CD4-positive, alpha-beta T cell treated with Interleukin-4 for 1 hour (primary cell): Measurements from ENCODE around the gene N4BP2L2.

Experiments
- DNase-seq, 2 donors: peaks; one replicate each; pipeline ENCODE4 v3.0.0-alpha.2; 2020 to 2022

The N4BP2L2 gene

DNA sequence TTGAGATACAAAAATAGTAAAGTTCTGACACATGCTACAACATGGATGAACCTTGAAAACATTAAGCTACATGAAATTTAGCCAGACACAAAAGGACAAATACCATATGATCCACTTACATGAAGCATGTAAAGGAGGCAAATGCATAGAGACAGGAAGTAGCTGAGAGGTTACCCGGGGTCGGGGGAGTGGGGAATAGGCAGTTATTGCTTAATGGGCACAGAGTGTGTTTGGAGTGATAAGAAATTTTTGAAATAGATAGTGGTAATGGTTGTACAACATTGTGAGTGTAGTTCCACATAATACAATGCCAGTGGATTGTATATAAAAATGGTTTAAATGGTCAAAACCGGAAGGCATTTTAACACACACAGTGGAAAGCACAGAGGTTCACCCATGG, 115.0 kb downstream of the N4BP2L2 start:
- no peak for DNase-seq

DNA sequence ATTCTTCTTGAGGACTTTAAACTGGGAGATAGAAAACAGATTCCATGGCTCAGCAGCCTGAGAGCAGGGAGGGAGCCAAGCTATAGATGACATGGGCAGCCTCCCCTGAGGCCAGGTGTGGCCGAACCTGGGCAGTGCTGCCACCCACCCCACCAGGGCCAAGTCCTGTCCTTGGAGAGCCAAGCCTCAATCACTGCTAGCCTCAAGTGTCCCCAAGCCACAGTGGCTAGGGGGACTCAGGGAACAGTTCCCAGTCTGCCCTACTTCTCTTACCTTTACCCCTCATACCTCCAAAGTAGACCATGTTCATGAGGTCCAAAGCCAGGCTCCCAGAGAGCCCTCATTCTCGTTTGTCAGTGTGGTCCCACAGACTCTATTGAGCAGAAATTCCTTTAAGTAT, 118.7 kb downstream of the N4BP2L2 start:
- no peak for DNase-seq

DNA sequence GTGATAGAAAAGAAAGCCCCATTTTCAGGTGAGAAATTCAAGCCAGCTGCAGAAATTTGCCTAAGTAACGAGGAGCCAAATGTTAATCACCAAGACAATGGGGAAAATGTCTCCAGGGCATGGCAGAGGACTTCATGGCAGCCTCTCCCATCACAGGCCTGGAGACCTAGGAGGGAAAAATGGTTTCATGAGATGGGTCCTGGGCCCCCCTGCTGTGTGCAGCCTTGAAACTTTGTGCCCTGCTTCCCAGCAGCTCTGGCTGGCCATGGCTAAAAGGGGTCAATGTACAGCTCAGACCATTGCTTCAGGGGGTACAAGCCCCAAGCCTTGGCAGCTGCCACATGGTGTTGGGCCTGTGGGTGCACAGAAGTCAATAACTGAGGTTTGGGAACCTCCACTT, 120.6 kb downstream of the N4BP2L2 start:
- DNase-seq = no peak

DNA sequence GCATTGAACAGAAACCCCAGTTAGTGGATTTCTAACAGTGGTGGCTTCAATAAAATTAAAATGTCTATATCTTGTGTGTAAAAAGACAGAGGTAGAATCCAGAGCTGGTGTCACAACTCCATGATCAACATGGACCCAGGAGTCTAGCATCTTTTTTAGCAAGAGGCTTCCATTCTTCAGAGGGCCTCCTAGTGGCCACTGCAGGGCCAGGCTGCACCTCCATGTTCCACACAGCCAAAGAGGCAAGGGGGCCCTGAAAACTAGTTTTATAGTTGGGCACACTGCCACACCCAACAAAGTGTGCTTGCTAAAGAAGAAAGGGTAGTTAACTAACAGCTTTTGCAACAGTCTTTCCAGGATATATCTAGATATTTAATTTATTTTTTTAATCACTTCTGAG, 123.6 kb downstream of the N4BP2L2 start:
- DNase-seq = peak; percentile 27 to 38

DNA sequence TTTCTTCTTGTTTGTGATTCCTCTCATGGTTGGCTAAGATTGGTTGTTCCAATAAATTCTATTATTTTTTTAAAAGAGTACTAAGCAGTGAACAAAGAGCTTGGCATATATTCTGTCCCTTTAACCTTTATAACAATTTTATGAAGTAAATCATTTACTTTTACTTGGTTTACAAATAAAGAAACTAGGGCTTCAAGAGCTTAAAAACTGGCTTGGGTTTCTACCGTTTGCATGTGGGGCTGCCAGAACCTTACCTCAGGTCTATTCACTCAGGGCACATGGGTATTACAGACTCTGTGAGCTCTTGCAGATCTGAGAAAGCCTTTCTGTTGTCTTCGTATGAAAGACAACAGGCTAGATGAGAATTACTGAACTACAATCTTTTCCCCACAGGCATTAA, 124.0 kb downstream of the N4BP2L2 start:
- no peak for DNase-seq

DNA sequence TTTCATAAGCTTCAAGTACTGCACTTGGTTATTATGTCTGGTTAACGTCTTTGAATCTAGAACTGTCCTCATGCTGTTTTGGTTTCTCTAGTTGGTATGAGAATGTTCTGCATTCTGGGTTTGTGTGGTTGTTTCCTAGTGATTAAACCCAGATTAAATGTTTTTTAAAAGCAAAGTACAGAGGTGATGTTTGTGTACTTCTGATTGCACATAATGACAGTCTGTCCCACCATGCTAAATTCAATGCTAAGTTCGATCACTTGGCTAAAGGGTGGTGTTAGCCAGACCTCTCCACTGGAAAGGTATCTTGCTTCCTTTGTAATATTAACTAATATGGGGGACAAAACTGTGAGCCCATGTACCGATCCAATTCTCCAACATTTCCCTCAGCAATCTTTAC, 125.3 kb downstream of the N4BP2L2 start:
- DNase-seq = no peak

DNA sequence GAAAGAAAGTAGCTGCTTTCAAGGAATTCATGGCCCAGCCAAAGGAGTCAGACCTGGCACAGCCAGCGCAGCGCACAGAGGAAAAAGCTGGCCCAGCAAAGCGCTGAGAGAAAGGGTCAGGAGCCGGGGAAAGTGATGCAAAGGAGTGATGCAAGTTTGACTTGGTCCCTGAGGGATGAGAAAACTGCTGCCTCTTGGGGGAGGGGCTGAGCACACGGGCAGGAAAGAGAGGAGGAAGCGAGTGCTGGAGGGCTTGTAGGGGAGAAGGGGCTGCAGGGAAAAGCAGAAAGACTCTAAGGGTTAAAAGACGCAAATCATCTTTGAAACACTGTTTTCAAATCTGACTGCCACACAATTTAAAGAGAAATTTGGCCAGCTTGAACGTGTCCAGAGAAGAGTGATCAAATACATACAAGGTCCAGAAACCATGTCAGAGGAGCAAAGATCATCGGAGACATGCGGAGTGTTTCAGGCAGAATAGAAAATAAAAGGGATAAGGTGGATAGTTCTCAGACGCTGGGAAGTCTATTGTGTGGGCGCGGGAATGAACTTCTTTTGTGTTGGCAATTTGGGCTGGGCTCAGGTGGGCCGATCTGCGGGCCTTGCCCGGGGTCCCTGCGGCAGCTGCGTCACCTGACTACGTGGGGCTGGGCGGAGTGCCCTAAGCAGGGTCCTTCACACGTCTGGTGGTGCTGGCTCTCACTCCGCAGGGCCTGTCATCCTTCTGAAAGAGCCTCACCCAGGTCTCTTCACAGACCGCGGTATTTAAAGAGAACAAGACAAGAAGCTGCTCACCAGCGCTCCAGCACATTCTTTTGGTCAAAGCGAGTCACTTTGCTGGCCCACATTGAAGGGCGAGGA, 128.8 kb downstream of the N4BP2L2 start:
- no peak for DNase-seq

DNA sequence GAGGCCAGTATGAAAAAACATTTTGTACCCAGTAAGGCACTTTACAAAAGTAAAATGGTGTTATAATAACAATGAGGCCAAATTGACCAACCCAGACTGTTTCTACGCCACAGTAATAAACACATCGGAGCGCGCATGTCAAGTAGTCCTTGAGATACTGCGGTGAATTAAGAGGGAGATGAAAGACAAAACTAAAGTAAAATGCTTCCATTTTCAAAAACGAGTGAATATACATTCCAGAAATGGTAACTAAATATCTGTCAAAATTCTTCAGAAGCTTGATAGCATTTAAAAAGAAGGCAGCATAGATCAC, 129.6 kb downstream of the N4BP2L2 start:
- no peak for DNase-seq

DNA sequence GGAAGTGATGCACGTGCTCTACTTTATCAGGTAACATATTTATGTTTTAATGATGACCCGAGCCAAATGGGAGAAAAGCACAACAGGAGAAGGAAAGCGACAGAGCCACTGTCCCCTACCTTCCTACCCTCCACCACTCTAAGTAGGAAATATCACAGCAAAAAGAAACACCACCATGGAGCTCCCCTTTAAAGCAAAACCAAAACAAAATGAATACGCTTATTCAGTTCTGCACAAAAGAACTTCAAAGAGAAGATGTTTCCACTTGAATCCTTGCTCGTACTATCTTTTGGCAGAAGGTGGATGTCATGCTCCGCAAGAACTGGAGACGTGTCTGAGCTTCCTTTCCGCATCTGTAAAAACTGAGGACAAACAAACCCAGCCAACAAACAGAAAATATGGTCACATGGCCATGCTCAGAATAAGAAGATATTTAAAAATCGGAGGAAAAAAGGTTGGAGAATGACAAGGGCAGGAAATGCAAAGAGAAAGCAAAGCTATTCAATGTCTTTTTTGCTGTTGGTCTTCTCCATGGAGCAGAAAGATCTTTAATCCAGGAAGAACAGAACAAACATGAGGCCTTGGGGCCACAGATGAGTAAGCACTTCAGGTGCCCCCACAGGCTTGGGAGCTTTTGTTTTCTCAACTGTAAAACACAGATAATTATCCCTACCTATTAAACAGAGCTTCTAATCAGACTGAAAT, 130.1 kb downstream of the N4BP2L2 start:
- DNase-seq = no peak

DNA sequence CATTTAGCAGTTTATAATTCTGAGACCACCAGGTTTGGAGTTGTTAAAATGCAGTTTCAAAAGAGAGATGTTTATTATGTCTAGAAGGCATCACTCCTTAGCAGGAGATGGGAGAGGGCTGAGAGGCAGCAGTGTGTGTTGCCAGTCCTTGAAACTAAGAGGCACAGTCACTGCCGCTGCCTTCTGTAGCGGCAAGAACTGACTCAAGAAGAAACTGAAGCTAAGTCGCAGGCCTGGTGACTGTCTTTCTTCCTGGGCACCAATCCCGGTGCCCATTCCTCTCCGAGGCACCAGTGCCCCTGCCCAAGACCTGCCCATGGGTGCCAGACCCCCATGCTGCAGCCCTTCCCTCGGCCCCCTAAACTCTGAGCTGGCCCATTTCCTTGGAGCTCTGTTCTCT, 130.7 kb downstream of the N4BP2L2 start:
- no peak for DNase-seq

DNA sequence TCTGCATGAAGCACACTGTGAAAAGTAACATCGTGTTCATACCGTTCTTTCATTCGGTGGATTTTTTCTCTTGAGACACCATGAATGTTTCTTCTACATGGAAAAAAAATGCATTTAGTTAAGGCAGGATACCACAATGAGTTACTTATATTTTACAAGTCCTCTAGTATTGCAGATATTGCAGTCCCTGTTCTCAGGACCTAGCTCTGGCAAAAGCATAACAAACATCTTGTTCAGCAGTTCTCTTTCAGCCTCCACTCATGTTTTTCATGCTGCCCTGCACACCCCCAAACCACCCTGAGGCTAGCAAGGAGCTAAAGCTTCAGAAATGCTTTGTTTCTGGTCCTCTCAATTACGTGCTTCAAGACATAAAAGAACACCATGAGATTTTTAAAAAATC, 135.5 kb downstream of the N4BP2L2 start:
- no peak for DNase-seq

DNA sequence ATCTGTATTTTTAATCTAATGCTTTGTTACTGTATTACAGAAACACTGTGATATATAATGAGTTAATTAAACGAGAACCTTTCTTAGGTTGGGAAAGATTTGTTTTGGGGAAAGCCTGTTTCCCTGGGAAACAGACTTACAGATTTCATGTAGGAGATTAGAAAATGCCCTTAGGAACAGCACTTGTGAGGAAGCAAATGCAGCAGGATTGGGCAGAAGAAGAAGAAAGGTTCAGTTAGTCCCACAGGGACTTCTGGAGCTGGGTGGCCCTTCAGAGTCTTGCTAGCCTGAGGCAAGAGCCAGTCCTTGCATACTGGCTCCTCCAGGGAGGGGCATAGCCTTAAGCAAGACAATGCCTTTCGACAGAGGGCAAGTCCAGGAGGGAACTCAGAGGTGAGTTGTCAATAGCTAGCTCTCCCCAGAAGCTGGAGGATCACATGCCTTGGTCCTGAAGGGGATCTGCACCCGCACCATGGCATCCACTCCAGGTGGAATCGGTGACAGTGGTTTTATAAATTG, 147.4 kb downstream of the N4BP2L2 start:
- no peak for DNase-seq

DNA sequence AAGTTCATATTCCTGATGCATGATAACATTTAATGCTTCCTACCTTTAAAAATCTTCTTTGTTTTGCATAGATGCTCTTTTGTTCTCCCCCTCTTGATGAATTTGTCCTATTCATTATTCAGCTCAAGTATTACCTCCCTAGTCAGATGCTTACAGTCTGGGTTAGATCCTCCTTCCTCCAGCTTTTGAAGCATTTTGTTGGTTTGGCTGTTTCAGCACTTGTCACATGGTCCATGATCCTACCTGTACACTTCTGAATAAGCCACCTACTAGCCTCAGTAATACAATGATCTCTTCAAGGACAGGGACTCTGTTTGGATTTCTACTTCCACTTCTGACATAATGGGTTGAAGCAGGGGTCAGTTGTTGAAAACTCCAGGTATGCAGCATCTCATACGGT, 148.1 kb downstream of the N4BP2L2 start:
- no peak for DNase-seq

DNA sequence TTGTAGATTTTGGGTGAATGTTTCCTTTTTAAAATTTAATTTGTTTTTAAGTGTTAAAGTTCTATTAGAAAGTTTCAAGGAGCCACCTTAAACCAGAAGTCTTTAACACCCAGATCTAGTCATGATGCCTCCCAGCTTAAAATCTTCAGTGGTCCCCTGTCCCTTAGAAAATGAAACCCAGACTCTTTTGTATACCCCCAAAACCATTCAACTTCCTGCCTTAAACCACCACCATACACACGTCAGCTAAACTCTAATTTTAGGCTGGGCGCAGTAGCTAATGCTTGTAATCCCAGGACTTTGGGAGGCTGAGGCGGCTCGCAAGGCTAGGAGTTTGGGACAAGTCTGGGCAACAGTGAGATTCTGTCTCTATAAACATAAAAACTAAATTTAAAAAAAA, 148.5 kb downstream of the N4BP2L2 start:
- DNase-seq = peak in 1 of 2 donors; percentile 43

DNA sequence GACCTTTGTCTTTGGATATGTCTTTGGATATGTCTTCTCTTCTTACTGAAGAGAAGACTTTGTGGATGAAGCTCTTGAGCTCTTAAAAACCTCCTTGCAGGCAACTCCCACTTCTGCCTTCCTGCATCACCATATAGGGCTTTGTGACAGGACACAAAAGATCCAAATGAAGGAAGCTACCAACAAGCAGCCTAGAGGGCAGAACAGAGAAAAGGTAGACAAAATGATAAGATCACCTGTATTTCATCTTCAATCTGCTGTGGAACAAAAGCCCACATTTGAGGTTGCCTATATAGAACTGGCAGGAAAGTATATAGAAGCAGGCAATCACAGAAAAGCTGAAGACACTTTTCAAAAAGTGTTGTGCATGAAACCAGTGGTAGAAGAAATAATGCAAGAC, 153.2 kb downstream of the N4BP2L2 start:
- DNase-seq = no peak

DNA sequence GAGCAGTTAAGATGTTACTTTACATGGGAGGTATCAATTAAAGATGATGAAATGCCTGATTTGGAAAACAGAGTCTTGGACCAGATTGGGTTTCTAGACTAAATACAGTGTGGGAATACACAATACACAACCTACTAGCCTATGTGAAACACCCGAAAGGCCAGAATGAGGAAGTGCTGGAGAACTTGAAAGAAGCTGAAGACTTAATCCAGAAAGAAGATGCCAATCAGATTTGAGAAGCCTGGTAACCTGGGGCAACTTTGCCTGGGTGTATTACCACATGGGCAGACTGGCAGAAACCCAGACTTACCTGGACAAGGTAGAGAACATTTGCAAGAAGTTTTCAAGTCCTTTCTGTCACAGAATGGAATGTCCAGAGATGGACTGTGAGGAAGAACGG, 153.9 kb downstream of the N4BP2L2 start:
- DNase-seq = no peak

DNA sequence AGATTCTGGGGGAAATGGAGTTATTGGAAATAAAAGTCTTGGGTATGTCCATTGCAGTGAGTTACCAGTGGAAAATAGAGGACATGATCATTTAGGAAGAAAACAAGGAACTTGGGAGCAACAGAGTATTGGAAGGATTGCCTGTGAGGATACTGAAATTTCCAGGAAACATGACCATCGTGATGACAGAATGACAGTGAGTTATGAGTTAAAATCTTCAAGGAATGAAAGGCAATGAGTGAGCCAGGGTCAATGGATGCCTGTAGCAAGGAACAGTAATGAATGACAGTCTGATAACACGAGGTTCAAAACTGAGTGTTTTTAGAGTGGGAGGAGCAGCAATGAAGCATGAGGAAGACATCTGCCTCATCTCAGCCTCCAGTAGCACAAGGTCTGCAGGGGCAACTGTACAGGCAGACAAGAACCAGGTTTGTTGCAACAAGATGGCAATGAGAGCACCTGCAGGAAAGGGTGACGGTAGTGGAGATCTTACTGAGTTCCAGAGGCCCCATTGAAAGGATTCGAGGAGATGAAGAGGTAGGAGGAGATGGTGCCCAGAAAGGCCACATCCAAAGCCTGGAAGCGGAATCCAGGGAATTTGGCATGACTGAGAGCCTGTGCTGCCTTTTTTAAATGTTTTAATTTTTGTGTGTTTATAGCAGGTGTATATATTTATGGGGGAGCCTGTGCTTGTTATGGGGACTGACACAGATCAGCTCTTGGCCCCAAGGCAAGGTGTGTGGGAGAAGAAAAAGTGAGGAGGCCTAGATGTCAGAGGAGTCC, 154.6 kb downstream of the N4BP2L2 start:
- no peak for DNase-seq
